Lower leg skin (tissue), 4 donors: ENCODE results near the gene AKAP6. TPM values are rescaled to one million over a fixed set of nuclear protein-coding genes. Genes with fewer than 3 reads are reported as not detected.
"Not testable (repeated sequence)": the region's sequence is repeated elsewhere in the genome, so short reads cannot be mapped to it uniquely, and the experiment has no call there.

Source experiments
- DNase-seq, 2 donors: peaks; one replicate each; pipeline ENCODE4 v3.0.0-alpha.2; 2019; ENCODE audit warnings: low spot score in 2 of 2
- H3K4me3 ChIP-seq: fragments of 200-600 bp; sonication (generic); 2 replicates; pipeline ENCODE4 v1.5.1; 2017; ENCODE audit warnings: mild to moderate bottlenecking, low read depth; ENCODE audit not compliant: poor library complexity, severe bottlenecking
- CTCF ChIP-seq, 3 donors: fragments of 450-650 bp; IDR thresholded peaks; one replicate each; pipeline ENCODE4 v1.5.1; 2016; ENCODE audit warnings: antibody characterized with exemption in 3 of 3, mild to moderate bottlenecking in 3 of 3, moderate library complexity in 2 of 3
- POLR2A ChIP-seq, 2 donors: fragments of 450-650 bp; IDR thresholded peaks; one replicate each; pipeline ENCODE4 v1.6.1; 2016 to 2017; ENCODE audit warnings: antibody characterized with exemption in 2 of 2, mild to moderate bottlenecking in 1 of 2, moderate library complexity in 1 of 2
- WGBS, 2 donors: methylation state at CpG; one replicate each; pipeline ENCODE4 v1.1.5; 2018; 5-methylcytosine and 5-hydroxymethylcytosine counted together
- intact Hi-C: fragments of 100-400 bp; cut with DNase I; formaldehyde crosslinking; loops from one replicate; pipeline ENCODE4 v1.15.0; 2023; ENCODE audit warnings: low total_unique reads
- total RNA-seq, 4 donors: library from RNA; depleted of rRNA; stranded (reverse); fragments of >200 nt; gene quantifications; one replicate each; pipeline ENCODE4 v1.1.0, GENCODE V29; 2016

AKAP6 gene
- total RNA-seq, 4 donors from 2014 or later, result 2.3 to 13.3 (median 3.6) TPM

- DNase-seq, result no peak
- H3K4me3 ChIP-seq, result no peak overlapping the region
- intact Hi-C loops, result no loop called here
- TF ChIP-seq POLR2A (IDR thresholded peaks at IDR 0.05), result no peak
Observed at GRCh38 chr14:32367516-32367915, 38.4 kb downstream of the AKAP6 start.

GRCh38 chr14:32368107-32368506, 39.0 kb downstream of the AKAP6 start:
- TF ChIP-seq CTCF (IDR thresholded peaks at IDR 0.05) (no peak), POLR2A (IDR thresholded peaks at IDR 0.05) (no peak)
- intact Hi-C loops, result no loop called here
- whole genome bisulfite sequencing, 2 donors, result 96% methylated on average over 3 of the region's 3 CpGs
- no peak overlapping the region for H3K4me3 ChIP-seq
- DNase-seq, result no peak

GRCh38 chr14:32370714-32371113, 41.6 kb downstream of the AKAP6 start:
- TF ChIP-seq POLR2A (IDR thresholded peaks at IDR 0.05), result no peak
- no peak for TF ChIP-seq CTCF (IDR thresholded peaks at IDR 0.05)
- intact Hi-C loops, result no loop called here
- 12 to 18% methylated on average over 1 of the region's 1 CpG for WGBS, 2 donors
- no peak overlapping the region for H3K4me3 ChIP-seq
- no peak for DNase-seq

GRCh38 chr14:32372154-32372553, 43.1 kb downstream of the AKAP6 start:
- DNase-seq, result no peak
- no peak overlapping the region for H3K4me3 ChIP-seq
- no peak for TF ChIP-seq POLR2A (IDR thresholded peaks at IDR 0.05)
- no peak for TF ChIP-seq CTCF (IDR thresholded peaks at IDR 0.05)
- 41 to 61% methylated on average over 2 of the region's 2 CpGs for WGBS, 2 donors
- intact Hi-C loops, result no loop called here

- 66 to 73% methylated on average over 3 of the region's 3 CpGs for WGBS, 2 donors
- H3K4me3 ChIP-seq, intact Hi-C loops, DNase-seq: not testable (repeated sequence)
Observed at GRCh38 chr14:32373174-32373573, 44.1 kb downstream of the AKAP6 start.

GRCh38 chr14:32374155-32374554, 45.1 kb downstream of the AKAP6 start:
- TF ChIP-seq POLR2A (IDR thresholded peaks at IDR 0.05) (no peak), CTCF (IDR thresholded peaks at IDR 0.05) (no peak)
- WGBS, 2 donors, result 60 to 85% methylated on average over 3 of the region's 3 CpGs
- intact Hi-C loops, result no loop called here
- DNase-seq, result no peak
- H3K4me3 ChIP-seq, result no peak overlapping the region

- no peak for TF ChIP-seq CTCF (IDR thresholded peaks at IDR 0.05)
- no peak for TF ChIP-seq POLR2A (IDR thresholded peaks at IDR 0.05)
- H3K4me3 ChIP-seq, result no peak overlapping the region
- intact Hi-C loops, result no loop called here
- 43 to 52% methylated on average over 2 of the region's 2 CpGs for WGBS, 2 donors
- no peak for DNase-seq
Observed at GRCh38 chr14:32375663-32376062, 46.6 kb downstream of the AKAP6 start.
